GM23338 (cell line): ENCODE data around the gene DPYSL3.

Source experiments
- CREB1 ChIP-seq: fragments of 250-450 bp; sonication (Bioruptor Pico); IDR thresholded peaks from 2 replicates; pipeline ENCODE4 v1.5.0; 2020; ENCODE audit warnings: low read depth, mild to moderate bottlenecking, moderate library complexity
- EZH2phosphoT487 ChIP-seq: fragments of 200-600 bp; sonication (generic); IDR thresholded peaks from one replicate; pipeline ENCODE4 v1.8.1; 2018; ENCODE audit warnings: antibody characterized with exemption; ENCODE audit not compliant: unreplicated experiment
- POLR2AphosphoS5 ChIP-seq: IDR thresholded peaks from 2 replicates; pipeline ENCODE4 v1.6.1; 2016; ENCODE audit warnings: antibody characterized with exemption, low read depth
- STAT1 ChIP-seq: IDR thresholded peaks from one replicate; pipeline ENCODE4 v1.6.1; 2016; ENCODE audit warnings: antibody characterized with exemption; ENCODE audit not compliant: unreplicated experiment
- ZNF114 ChIP-seq: fragments of 250-450 bp; sonication (Bioruptor Pico); IDR thresholded peaks from 2 replicates; pipeline ENCODE4 v1.5.0; 2020; ENCODE audit warnings: mild to moderate bottlenecking, moderate library complexity
- TF ChIP-seq, protein P1 (sequence below), 2 experiments: fragments of 200-600 bp in 1 of 2; sonication (generic) in 1 of 2; conservative IDR thresholded peaks; 2 replicates each; pipeline versions ENCODE4 v1.5.1 to v1.6.1; 2016 to 2017; ENCODE audit warnings: antibody characterized with exemption in 2 of 2, low read depth in 2 of 2, mild to moderate bottlenecking in 2 of 2, moderate library complexity in 1 of 2
- TF ChIP-seq, protein P2 (sequence below): IDR thresholded peaks from one replicate; pipeline ENCODE4 v1.6.1; 2018; ENCODE audit warnings: antibody characterized with exemption; ENCODE audit not compliant: unreplicated experiment

DNA sequence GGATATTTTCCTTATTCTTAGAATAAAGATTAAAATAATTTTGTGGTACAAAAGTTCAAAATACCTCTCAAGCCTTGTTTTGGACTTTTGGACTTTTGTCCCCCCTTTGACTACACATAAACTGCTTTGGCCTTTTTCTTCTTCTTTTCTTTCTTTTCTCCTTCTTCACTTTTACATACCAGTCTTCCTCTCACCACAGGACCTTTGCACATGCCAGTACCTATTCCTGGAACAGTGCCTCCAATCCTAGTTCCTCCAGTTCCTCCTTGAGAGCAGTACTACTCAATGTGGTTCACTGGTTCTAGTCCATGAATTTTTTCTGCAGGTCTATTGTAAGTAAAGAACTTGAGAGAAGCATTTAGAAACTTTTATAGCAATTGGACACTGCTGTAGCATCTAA, 138.6 kb downstream of the DPYSL3 start:
- no peak for TF ChIP-seq EZH2phosphoT487
- TF ChIP-seq, protein P1, sequence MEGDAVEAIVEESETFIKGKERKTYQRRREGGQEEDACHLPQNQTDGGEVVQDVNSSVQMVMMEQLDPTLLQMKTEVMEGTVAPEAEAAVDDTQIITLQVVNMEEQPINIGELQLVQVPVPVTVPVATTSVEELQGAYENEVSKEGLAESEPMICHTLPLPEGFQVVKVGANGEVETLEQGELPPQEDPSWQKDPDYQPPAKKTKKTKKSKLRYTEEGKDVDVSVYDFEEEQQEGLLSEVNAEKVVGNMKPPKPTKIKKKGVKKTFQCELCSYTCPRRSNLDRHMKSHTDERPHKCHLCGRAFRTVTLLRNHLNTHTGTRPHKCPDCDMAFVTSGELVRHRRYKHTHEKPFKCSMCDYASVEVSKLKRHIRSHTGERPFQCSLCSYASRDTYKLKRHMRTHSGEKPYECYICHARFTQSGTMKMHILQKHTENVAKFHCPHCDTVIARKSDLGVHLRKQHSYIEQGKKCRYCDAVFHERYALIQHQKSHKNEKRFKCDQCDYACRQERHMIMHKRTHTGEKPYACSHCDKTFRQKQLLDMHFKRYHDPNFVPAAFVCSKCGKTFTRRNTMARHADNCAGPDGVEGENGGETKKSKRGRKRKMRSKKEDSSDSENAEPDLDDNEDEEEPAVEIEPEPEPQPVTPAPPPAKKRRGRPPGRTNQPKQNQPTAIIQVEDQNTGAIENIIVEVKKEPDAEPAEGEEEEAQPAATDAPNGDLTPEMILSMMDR (conservative IDR thresholded peaks at IDR 0.05; ENCODE audit: low read depth in 2 of 2) = no peak
- TF ChIP-seq POLR2AphosphoS5 = no peak
- TF ChIP-seq STAT1 = no peak
- TF ChIP-seq, protein P2, sequence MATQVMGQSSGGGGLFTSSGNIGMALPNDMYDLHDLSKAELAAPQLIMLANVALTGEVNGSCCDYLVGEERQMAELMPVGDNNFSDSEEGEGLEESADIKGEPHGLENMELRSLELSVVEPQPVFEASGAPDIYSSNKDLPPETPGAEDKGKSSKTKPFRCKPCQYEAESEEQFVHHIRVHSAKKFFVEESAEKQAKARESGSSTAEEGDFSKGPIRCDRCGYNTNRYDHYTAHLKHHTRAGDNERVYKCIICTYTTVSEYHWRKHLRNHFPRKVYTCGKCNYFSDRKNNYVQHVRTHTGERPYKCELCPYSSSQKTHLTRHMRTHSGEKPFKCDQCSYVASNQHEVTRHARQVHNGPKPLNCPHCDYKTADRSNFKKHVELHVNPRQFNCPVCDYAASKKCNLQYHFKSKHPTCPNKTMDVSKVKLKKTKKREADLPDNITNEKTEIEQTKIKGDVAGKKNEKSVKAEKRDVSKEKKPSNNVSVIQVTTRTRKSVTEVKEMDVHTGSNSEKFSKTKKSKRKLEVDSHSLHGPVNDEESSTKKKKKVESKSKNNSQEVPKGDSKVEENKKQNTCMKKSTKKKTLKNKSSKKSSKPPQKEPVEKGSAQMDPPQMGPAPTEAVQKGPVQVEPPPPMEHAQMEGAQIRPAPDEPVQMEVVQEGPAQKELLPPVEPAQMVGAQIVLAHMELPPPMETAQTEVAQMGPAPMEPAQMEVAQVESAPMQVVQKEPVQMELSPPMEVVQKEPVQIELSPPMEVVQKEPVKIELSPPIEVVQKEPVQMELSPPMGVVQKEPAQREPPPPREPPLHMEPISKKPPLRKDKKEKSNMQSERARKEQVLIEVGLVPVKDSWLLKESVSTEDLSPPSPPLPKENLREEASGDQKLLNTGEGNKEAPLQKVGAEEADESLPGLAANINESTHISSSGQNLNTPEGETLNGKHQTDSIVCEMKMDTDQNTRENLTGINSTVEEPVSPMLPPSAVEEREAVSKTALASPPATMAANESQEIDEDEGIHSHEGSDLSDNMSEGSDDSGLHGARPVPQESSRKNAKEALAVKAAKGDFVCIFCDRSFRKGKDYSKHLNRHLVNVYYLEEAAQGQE = no peak
- TF ChIP-seq ZNF114 = no peak
- TF ChIP-seq CREB1 = no peak
